BE2C (cell line): Measurements from ENCODE around the gene CDH13.

ENCODE experiments used
- DNase-seq: peaks from one replicate; pipeline ENCODE4 v3.0.0-alpha.2; 2020
- H3K27me3 ChIP-seq: fragments of 250-450 bp; sonication (Bioruptor Pico); 2 replicates; pipeline ENCODE4 v1.5.1; 2020; ENCODE audit warnings: mild to moderate bottlenecking
- H3K36me3 ChIP-seq: fragments of 250-450 bp; sonication (Bioruptor Pico); 2 replicates; pipeline ENCODE4 v1.5.1; 2020; ENCODE audit warnings: mild to moderate bottlenecking
- H3K4me1 ChIP-seq: fragments of 250-450 bp; sonication (Bioruptor Pico); 2 replicates; pipeline ENCODE4 v1.5.1; 2020
- H3K4me3 ChIP-seq: 2 replicates; pipeline ENCODE4 v1.5.1; 2011; ENCODE audit warnings: low read depth, low read length
- H3K9me3 ChIP-seq: fragments of 250-450 bp; sonication (Bioruptor Pico); 2 replicates; pipeline ENCODE4 v1.5.1; 2020
- CTCF ChIP-seq: IDR thresholded peaks from 2 replicates; pipeline ENCODE4 v1.5.1; 2012; ENCODE audit warnings: mild to moderate bottlenecking, low read depth, low read length

The CDH13 gene

GRCh38 chr16:83335076-83335475 is 708.3 kb downstream of the CDH13 start:
- Histone ChIP-seq H3K4me3 (no peak overlapping the region), H3K9me3 (no peaks in the 10 kb centered on the region), H3K27me3 (no peaks in the 10 kb centered on the region), H3K36me3 (no peaks in the 10 kb centered on the region), H3K4me1 (no peaks in the 10 kb centered on the region)
- DNase-seq = no peak
- no peak for TF ChIP-seq CTCF

GRCh38 chr16:83336603-83337002 is 709.8 kb downstream of the CDH13 start:
- DNase-seq = no peak
- no peak for TF ChIP-seq CTCF

GRCh38 chr16:83338138-83338537 is 711.4 kb downstream of the CDH13 start:
- TF ChIP-seq CTCF = no peak
- Histone ChIP-seq H3K4me3 (no peak overlapping the region), H3K36me3 (no peaks in the 10 kb centered on the region), H3K27me3 (no peaks in the 10 kb centered on the region), H3K4me1 (no peaks in the 10 kb centered on the region), H3K9me3 (no peaks in the 10 kb centered on the region)
- DNase-seq = no peak

More at GRCh38 chr16:83336603-83337002, 709.8 kb downstream of the CDH13 start:
- no peaks in the 10 kb centered on the region for H3K9me3 ChIP-seq
- no peaks in the 10 kb centered on the region for H3K36me3 ChIP-seq
- H3K27me3 ChIP-seq = no peaks in the 10 kb centered on the region
- H3K4me1 ChIP-seq = no peaks in the 10 kb centered on the region
- H3K4me3 ChIP-seq = no peak overlapping the region

GRCh38 chr16:83338941-83339340 is 712.2 kb downstream of the CDH13 start:
- TF ChIP-seq CTCF = no peak
- no peak overlapping the region for H3K4me3 ChIP-seq
- H3K27me3 ChIP-seq = no peaks in the 10 kb centered on the region
- no peaks in the 10 kb centered on the region for H3K4me1 ChIP-seq
- no peaks in the 10 kb centered on the region for H3K36me3 ChIP-seq
- DNase-seq = no peak
- H3K9me3 ChIP-seq = peaks cover 2% of the 10 kb centered on the region; the same call in 1 of the 2 replicates

GRCh38 chr16:83343935-83344366 is 717.2 kb downstream of the CDH13 start:
- Histone ChIP-seq H3K36me3 (no peaks in the 10 kb centered on the region), H3K4me3 (no peak overlapping the region), H3K4me1 (no peaks in the 10 kb centered on the region), H3K27me3 (no peaks in the 10 kb centered on the region), H3K9me3 (peaks cover 4% of the 10 kb centered on the region; the same call in 1 of the 2 replicates)
- TF ChIP-seq CTCF = no peak
- no peak for DNase-seq

GRCh38 chr16:83345846-83346640 is 719.3 kb downstream of the CDH13 start:
- H3K27me3 ChIP-seq = no peaks in the 10 kb centered on the region
- H3K4me3 ChIP-seq = no peak overlapping the region
- no peaks in the 10 kb centered on the region for H3K4me1 ChIP-seq
- H3K36me3 ChIP-seq = no peaks in the 10 kb centered on the region
- DNase-seq = no peak
- peaks cover 4% of the 10 kb centered on the region; the same call in 1 of the 2 replicates for H3K9me3 ChIP-seq
- no peak for TF ChIP-seq CTCF
